Fibroblast of peridontal ligament (primary cell): ENCODE data around the gene LNP1.
"Not testable (repeated sequence)": the region's sequence is repeated elsewhere in the genome, so short reads cannot be mapped to it uniquely, and the experiment has no call there.

Source experiments
- DNase-seq: peaks from one replicate; pipeline ENCODE4 v3.0.0-alpha.2; 2010; ENCODE audit errors: extremely low read depth

Gene LNP1

GRCh38 chr3:100429187-100429716, 27.9 kb downstream of the LNP1 start:
- DNase-seq, result no peak

GRCh38 chr3:100436951-100437350, 35.6 kb downstream of the LNP1 start:
- DNase-seq, result no peak

- DNase-seq, result no peak
These were observed 36.6 kb downstream of the LNP1 start for GRCh38 chr3:100437721-100438622.

- no peak for DNase-seq
These were observed 37.3 kb downstream of the LNP1 start for GRCh38 chr3:100438623-100438974.

- no peak for DNase-seq
These were observed 39.6 kb downstream of the LNP1 start for GRCh38 chr3:100440895-100441294.

- no peak for DNase-seq
These were observed 42.4 kb downstream of the LNP1 start for GRCh38 chr3:100443690-100444089.

- not testable (repeated sequence) for DNase-seq
These were observed 45.7 kb downstream of the LNP1 start for GRCh38 chr3:100447067-100447466.

- DNase-seq, result no peak
These were observed 46.7 kb downstream of the LNP1 start for GRCh38 chr3:100448079-100448478.

GRCh38 chr3:100449214-100449613, 47.9 kb downstream of the LNP1 start:
- DNase-seq, result no peak

- DNase-seq, result no peak
These were observed 53.3 kb downstream of the LNP1 start for GRCh38 chr3:100454677-100455076.

- peak; percentile 30 for DNase-seq
These were observed 54.7 kb downstream of the LNP1 start for GRCh38 chr3:100455841-100456550.

- DNase-seq, result no peak
These were observed 55.4 kb downstream of the LNP1 start for GRCh38 chr3:100456745-100457144.

GRCh38 chr3:100457811-100458210, 56.5 kb downstream of the LNP1 start:
- no peak for DNase-seq

- no peak for DNase-seq
These were observed 57.5 kb downstream of the LNP1 start for GRCh38 chr3:100458814-100459213.

- DNase-seq, result peak; percentile 84
These were observed 61.7 kb downstream of the LNP1 start for GRCh38 chr3:100463002-100463401.

GRCh38 chr3:100463646-100464155, 62.4 kb downstream of the LNP1 start:
- DNase-seq, result no peak

- DNase-seq, result peak; percentile 18
These were observed 64.8 kb downstream of the LNP1 start for GRCh38 chr3:100465892-100466777.

- no peak for DNase-seq
These were observed 65.8 kb downstream of the LNP1 start for GRCh38 chr3:100467133-100467532.

- DNase-seq, result no peak
These were observed 67.3 kb downstream of the LNP1 start for GRCh38 chr3:100468676-100469075.

GRCh38 chr3:100470951-100471350, 69.6 kb downstream of the LNP1 start:
- DNase-seq, result no peak

- no peak for DNase-seq
These were observed 70.1 kb downstream of the LNP1 start for GRCh38 chr3:100471444-100471843.
